HG02884 (cell line): ENCODE measurements around the gene RALGAPA1.

Experiments
- ATAC-seq: cut with Tn5 transposase; IDR thresholded peaks from one replicate; pipeline ENCODE4 v1.9.1; 2021; ENCODE audit warnings: mild to moderate bottlenecking, moderate library complexity; ENCODE audit not compliant: unreplicated experiment

The RALGAPA1 gene

GRCh38 chr14:35553808-35554207, 255.3 kb downstream of the RALGAPA1 start:
- ATAC-seq: no peak

- no peak for ATAC-seq
These were observed 258.0 kb downstream of the RALGAPA1 start for GRCh38 chr14:35551081-35551480.

- no peak for ATAC-seq
These were observed 259.5 kb downstream of the RALGAPA1 start for GRCh38 chr14:35549551-35549950.

GRCh38 chr14:35543006-35543405, 266.1 kb downstream of the RALGAPA1 start:
- no peak for ATAC-seq

GRCh38 chr14:35539969-35540368, 269.1 kb downstream of the RALGAPA1 start:
- ATAC-seq: no peak

- peak; percentile 3 for ATAC-seq
These were observed 273.5 kb downstream of the RALGAPA1 start for GRCh38 chr14:35535483-35536112.

- peak; percentile 53 for ATAC-seq
These were observed 274.1 kb downstream of the RALGAPA1 start for GRCh38 chr14:35534873-35535482.

GRCh38 chr14:35534208-35534872, 274.8 kb downstream of the RALGAPA1 start:
- peak; percentile 10 for ATAC-seq

GRCh38 chr14:35533357-35534207, 275.5 kb downstream of the RALGAPA1 start, which contains the start of gene INSM2:
Gene INSM2 (plus strand): TSS chr14:35534164. CDS start chr14:35534253, 89 bp downstream.
- ATAC-seq: peak; percentile 70

- peak; percentile 10 for ATAC-seq
These were observed 276.2 kb downstream of the RALGAPA1 start for GRCh38 chr14:35532783-35533356.

GRCh38 chr14:35531960-35532747, 276.9 kb downstream of the RALGAPA1 start:
- no peak for ATAC-seq

GRCh38 chr14:35526962-35527361, 282.1 kb downstream of the RALGAPA1 start:
- ATAC-seq: no peak

- no peak for ATAC-seq
These were observed 283.4 kb downstream of the RALGAPA1 start for GRCh38 chr14:35525695-35526094.

GRCh38 chr14:35519986-35520385, 289.1 kb downstream of the RALGAPA1 start:
- no peak for ATAC-seq

- no peak for ATAC-seq
These were observed 293.2 kb downstream of the RALGAPA1 start for GRCh38 chr14:35515916-35516315.

- no peak for ATAC-seq
These were observed 296.3 kb downstream of the RALGAPA1 start for GRCh38 chr14:35512765-35513164.

GRCh38 chr14:35509846-35510245, 299.2 kb downstream of the RALGAPA1 start:
- no peak for ATAC-seq

- no peak for ATAC-seq
These were observed 302.2 kb downstream of the RALGAPA1 start for GRCh38 chr14:35506927-35507326.

- ATAC-seq: no peak
These were observed 302.6 kb downstream of the RALGAPA1 start for GRCh38 chr14:35506461-35506860.

- ATAC-seq: no peak
These were observed 304.8 kb downstream of the RALGAPA1 start for GRCh38 chr14:35504260-35504659.
